H7 (cell line): ENCODE data around the gene MCIDAS. TPM values are rescaled to one million over a fixed set of nuclear protein-coding genes. Genes with fewer than 3 reads are reported as not detected.

Experiments used
- DNase-seq: peaks from one replicate; pipeline ENCODE4 v3.0.0; 2012
- H3K27me3 ChIP-seq: 2 replicates; pipeline ENCODE4 v1.6.0; 2011; ENCODE audit warnings: mild to moderate bottlenecking, low read length; ENCODE audit not compliant: control insufficient read depth, insufficient read depth
- H3K36me3 ChIP-seq: replicated peaks from 2 replicates; pipeline ENCODE4 v1.5.1; 2011; ENCODE audit warnings: low read length; ENCODE audit not compliant: control insufficient read depth, insufficient read depth
- H3K4me3 ChIP-seq: 2 replicates; pipeline ENCODE4 v1.5.1; 2011; ENCODE audit warnings: low read depth, mild to moderate bottlenecking, control low read depth, low read length, moderate library complexity; ENCODE audit not compliant: insufficient read depth
- total RNA-seq: library from RNA; depleted of rRNA; stranded (reverse); fragments of >200 nt; shearing (Covaris generic); gene quantifications from 2 replicates; pipeline ENCODE4 v1.2.3, GENCODE V29; 2014

Gene MCIDAS
- total RNA-seq, 1 experiment from 2014 or later = not detected

DNA sequence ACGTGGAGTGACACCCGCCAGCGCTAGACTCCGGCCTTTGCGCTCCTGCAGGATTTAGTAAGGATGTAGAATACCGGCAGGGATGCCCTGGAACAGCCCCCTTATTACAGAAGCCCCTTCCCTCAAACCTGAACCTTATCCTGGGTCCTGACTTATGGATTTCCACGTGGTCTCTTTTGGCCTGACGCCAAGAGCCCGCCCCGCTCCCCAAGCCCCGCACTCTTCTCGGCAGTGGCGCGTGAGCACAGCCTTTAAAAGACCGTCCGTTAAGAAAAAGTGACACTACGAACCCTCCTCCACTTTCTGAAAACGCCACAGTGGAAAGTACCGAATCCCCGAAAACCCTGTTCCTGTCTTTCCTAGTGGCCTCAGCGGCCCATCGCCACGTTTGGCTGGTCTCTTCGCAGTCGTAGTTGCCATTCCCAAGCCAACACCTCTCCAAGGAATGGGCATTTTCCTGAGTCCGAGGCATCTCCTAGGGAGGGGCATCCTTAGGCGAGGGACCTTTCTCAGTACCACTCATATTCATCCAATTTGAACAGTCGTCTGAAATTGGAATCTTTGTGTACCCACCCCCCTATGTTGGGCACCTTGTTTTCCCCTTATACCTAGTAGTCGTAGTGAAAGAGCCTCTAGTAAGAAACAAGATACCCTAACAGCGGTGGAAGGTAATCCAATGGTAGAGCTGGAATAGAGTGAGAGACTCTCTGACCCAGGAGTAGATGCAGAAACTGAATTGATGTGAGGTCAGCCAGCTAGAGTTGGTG, 732 bp upstream of the MCIDAS start:
- peak overlapping the region; percentile 47 for H3K4me3 ChIP-seq
- H3K36me3 ChIP-seq = no peaks in the 10 kb centered on the region
- peak; percentile 38 for DNase-seq
- peaks cover 99% of the 10 kb centered on the region for H3K27me3 ChIP-seq

DNA sequence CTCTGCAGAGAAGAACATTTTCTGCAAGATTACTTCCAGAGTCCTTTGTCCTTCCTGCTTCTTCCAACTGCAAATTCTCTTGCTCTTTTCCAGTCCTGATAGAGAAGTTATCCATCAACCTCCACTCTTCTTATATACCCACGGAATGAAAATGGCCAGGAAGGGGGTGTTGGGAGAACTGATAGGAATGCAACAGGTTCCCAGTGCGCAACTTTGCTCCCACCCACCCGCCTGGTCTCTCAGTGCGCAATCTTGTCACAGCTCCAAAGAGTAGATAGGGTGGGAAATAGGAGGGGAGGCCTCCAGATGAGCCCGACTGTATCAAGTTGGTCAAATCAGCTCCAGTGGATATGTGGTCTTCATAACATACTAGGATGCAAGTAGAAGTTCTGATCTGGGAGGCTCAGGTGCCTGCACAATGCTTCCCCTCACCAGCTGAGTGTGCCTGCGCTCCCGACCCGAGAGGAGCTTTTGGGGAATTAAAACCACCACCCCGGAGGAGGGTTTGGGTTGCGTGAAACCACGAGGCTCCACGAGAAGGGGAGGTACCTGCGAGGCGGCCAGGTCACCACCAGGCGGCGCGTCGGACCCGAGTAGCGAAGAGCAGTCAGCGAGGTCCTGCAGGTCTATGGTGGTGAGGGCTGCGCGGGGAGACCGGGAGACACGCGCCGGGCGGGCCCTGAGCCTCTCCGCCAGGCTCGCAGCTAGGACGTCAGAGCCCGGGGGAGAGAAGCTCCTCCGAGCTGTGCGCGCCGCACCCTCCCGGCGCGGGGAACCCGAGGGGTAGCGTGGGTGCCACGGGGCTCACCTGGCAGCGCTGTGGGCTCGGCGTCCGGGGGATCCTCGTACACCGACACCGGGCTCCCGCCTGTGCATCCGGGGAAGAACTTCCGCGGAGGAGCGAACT, 835 bp downstream of the MCIDAS start:
- H3K4me3 ChIP-seq = peak overlapping the region; percentile 47
- DNase-seq = peak; percentile 92
- no peaks in the 10 kb centered on the region for H3K36me3 ChIP-seq
- H3K27me3 ChIP-seq = peaks cover 99% of the 10 kb centered on the region

DNA sequence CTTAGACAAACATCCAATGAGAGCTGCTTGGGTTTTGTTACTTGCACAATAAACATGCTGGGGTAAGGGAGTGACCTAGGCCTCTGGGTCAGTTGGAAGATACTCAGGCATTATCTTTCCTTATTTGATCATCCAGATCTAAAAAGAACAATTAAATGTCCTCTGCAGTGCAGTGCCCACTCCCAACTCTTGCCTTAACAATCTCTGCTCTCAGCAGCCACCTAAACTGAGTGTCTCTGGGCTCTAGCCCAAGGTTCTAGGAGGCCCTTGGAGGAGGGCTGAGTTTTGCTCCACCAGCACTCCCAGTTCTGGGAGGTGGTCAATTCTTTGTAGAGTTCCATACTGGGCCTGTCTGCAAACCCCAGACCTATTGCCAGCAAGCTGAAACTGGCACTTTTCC, 1.8 kb downstream of the MCIDAS start:
- Histone ChIP-seq H3K36me3 (no peaks in the 10 kb centered on the region), H3K27me3 (peaks cover 99% of the 10 kb centered on the region), H3K4me3 (no peak overlapping the region)
- DNase-seq = no peak

DNA sequence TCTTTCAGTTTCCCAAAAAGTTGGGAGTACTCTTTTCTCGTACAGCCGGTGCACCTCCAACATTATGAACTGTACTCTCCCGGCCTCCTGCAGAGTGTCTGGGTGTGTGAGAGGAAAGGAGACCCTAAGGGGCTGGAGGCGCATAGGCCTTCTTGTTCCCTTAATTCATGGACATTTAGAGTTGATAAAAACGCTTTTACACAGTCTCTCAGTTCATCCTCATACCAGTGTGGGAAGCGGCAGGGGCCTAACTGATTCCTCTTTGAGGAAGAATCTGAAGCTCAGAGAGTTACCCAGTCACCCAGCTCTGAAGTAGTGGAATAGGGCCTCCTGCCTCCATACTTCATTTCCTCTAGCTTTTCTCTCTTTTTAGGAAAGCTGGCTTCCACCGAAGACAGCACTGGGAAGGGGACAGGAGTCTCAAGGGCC, 3.3 kb downstream of the MCIDAS start:
- no peak for DNase-seq
- Histone ChIP-seq H3K36me3 (no peaks in the 10 kb centered on the region), H3K4me3 (no peak overlapping the region), H3K27me3 (peaks cover 100% of the 10 kb centered on the region)

DNA sequence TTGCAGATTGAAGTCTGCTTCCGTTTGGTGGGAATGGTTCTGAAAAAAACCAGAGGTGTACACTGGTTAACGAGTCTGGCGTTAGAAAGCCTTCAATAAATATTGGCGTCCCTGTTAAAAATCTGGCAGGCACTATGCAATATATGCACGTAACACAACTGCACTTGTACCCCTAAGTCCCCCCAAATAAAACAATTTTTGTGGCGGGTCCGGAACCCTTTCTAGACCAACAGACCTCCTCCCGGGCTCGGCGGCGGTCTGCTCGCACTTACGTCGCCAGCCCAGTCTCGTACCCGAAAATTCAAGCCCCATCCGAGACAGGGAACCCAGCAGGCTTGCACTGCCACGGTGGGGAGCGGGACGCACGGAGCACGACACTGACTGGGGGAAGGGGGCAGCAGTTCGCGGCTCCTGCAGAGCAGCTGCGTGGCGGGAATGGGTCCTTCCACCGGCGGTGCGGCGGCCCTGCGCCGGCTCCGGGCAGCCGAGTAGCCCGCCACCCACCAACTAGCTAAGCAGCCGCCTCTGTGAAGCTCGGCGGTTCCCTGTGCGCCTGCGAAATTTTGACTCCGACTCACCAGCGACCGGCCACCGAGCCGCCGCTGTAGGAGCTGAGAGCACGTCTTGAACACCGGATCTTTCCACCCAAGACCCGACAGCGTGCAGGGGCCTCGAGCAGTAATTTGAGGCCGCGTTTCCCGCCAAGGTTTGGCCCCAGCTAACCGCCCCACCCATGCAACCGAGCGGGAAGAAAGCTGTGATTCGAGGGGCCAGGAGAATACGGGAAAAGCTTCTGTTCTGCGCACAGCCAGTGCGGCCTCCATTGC, 3.9 kb downstream of the MCIDAS start:
- H3K4me3 ChIP-seq = peak overlapping the region; percentile 19; the same call in 1 of the 2 replicates
- DNase-seq = peak; percentile 80

DNA sequence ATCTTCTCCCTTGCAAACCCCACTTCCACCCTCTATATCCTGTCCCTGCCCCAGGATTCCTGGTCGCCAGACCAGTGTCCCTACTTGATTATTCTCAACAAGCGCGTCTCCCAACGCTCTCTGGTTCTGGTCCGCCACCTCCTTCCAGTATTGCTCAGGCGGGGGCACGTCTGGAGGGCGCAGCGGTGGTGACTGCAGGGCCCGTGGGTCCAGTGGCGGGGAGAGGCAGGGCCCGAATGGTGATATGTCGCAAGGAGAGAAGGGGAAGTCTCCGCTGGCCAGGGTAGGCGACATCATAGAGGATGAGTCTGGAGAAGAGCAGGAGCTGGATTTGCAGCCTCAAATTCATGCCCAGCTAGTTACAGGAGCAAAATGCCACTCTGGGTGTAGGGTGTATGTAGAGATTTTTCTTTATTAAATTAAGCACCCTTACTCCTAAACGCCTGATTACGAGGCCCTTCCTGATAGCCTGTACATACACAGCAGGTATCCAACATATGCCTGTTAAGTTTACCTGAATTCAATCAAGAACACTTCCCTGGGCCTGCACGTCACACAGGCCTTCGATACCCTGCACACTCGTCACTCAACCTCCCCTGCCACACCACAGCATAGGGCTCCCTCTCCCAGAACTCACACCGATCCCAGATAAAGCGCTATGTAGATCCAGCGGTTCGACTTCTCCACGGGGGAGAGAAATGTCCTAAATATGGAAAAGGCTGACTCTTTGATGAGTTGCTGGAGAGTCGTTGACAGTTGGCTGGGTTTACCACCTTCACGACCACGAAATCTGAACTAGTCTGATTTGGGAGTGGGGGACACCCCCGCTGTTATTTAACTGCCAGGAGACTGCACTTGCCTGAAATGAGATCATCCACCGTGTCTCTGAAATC, 4.8 kb downstream of the MCIDAS start:
- Histone ChIP-seq H3K4me3 (no peak overlapping the region), H3K27me3 (peaks cover 94% of the 10 kb centered on the region), H3K36me3 (no peaks in the 10 kb centered on the region)
- DNase-seq = peak; percentile 61

More for the DNA sequence above, 3.9 kb downstream of the MCIDAS start:
- Histone ChIP-seq H3K36me3 (no peaks in the 10 kb centered on the region), H3K27me3 (peaks cover 96% of the 10 kb centered on the region)

DNA sequence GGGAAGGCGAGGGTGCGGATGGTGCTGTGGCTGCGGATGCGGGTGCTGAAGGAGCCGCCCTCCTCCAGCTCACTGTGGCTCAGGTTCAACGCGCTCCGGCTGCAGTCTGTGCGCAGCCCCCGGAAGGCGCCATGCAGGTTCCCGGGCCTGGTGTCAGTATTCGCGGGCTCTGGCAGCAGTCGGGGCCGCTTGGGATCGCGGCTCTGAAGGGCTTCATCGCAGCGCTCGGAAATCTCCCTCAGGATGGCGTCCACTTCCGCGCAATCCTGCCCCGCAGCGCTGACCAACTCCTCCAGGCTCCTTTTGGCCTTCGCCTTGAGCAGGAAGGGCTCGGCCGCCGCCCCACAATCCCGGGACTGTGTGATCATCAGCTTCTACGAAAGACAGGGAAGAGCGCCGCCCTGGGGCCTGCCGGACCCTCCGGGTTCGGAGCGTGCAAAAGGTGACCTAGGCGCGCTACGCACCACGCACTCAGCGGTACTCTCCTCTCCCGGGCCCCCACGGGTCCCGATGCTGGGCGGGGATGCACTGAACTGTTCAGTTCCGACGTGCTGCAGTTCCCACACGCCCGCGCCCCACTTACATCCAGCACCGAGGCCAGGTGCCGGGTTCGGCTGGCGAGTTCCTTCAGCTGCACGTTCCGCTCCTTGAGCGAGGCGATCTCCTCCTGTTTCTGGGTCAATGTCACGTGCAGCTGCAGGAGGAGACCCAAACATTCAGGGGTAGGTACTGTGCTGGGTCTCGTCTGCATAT, 6.5 kb downstream of the MCIDAS start:
- peak; percentile 89 for DNase-seq
- Histone ChIP-seq H3K27me3 (peaks cover 79% of the 10 kb centered on the region), H3K36me3 (no peaks in the 10 kb centered on the region)

DNA sequence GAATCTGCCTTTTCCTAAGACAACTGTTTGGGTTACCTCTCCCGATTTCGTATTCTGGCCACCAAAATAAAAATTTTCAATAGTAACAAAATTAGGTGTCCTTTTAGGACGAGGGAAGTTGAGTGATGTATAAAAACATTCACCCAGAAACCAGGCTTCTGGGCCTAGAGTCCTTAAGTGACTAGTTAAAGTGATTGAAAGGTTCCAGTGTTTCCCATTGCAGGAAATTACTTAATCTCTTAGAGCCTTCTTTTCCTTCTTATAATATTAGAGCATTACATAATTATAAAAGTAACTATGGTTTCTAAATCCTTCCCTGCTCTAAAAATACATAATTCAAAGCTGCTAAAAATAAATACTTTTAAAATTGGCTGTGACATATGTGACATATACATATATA, 7.3 kb downstream of the MCIDAS start:
- Histone ChIP-seq H3K4me3 (no peak overlapping the region), H3K27me3 (peaks cover 71% of the 10 kb centered on the region), H3K36me3 (no peaks in the 10 kb centered on the region)
- DNase-seq = no peak

More for the DNA sequence above, 6.5 kb downstream of the MCIDAS start:
- peak overlapping the region; percentile 52 for H3K4me3 ChIP-seq

DNA sequence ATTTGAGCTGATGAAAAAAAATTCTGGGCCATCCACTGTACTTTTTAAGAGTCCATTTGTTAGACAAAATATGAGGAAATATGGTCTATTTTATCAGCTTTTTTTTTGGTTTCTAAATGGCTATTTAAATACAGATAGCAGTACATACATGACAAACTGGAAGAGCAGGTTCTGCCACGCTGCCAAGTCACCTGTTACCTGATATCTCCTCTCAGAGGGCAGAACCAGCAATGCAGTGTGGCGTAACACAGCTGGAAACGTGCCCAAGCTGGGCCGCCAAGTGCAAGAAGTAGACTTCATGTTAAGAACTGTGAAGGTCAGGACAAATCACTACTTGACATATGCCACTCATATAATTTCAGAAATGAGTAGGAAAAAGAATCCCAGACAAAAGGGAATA, 8.1 kb downstream of the MCIDAS start:
- DNase-seq = peak; percentile 49
- Histone ChIP-seq H3K36me3 (no peaks in the 10 kb centered on the region), H3K27me3 (peaks cover 63% of the 10 kb centered on the region), H3K4me3 (no peak overlapping the region)

DNA sequence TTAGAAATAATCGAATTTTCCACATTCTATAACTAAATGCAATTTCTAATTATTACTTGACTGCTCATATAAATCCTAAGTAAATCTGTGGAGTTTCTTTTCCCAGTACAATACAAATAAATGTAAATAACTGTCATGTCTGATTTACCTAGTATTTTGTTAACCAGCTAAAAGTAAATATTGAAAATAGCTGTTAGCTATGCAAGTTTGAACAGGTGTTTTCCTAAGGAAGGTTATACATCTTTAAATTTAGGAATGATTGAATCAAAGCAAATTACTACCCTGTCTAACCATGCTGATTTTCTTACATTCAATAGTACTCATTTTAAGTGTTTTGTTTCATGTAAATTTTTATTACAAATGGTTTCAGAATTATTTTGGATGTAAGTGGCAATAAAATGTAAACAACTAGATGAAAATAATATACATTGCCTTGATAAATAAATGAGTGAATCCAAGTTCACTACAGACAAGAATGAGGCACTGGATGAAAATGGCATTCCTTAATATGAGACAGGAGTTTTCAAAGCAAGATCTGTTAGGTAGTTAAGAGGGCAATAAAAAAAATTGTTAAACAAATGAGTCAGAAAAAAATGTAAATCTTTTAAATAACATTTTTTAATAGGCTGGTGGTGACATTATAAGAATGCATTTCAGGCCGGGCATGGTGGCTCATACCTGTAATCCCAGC, 15.8 kb downstream of the MCIDAS start:
- DNase-seq = no peak
- Histone ChIP-seq H3K4me3 (no peak overlapping the region), H3K36me3 (no peaks in the 10 kb centered on the region), H3K27me3 (peaks cover 2% of the 10 kb centered on the region; the same call in 1 of the 2 replicates)

DNA sequence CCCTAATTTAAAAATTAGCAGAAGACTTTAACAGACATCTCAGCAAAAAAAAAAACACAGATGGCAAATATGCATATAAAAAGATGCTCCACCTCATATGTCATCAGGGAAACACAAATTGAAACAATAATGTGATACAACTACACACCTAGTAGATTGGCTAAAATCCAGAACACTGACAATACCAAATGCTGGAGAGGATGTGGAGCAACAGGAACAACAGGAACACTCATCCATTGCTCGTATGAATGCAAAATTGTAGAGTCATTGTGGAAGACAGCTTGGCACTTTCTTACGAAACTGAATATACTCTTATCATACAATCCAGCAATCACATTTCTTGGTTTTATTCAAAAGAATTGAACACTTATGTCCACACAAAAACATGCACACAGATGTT, 22.1 kb downstream of the MCIDAS start:
- Histone ChIP-seq H3K27me3 (peaks cover 4% of the 10 kb centered on the region; the same call in 1 of the 2 replicates), H3K36me3 (no peaks in the 10 kb centered on the region), H3K4me3 (no peak overlapping the region)
- no peak for DNase-seq

DNA sequence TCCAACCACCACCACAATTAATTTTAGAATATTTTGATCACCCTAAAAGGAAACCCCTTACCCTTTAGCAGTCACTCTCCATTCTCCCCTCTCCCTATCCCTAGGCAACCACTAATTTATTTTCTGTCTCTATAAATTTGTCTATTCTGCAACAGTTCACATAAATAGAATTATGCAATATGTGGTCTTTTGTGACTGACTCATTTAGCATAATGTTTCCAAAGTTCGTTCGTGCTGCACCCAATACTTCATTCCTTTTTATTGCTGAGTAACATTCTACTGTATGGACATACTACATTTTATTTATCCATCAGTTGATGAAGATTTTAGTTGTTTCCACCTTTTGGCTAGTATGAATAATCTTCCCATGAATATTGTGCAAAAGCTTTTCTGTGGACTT, 36.0 kb downstream of the MCIDAS start:
- DNase-seq = no peak
- Histone ChIP-seq H3K4me3 (no peak overlapping the region), H3K27me3 (peaks cover 23% of the 10 kb centered on the region), H3K36me3 (no peaks in the 10 kb centered on the region)
